Neural cell (in vitro differentiated cells): ENCODE results near the gene LPIN1. TPM values are rescaled to one million over a fixed set of nuclear protein-coding genes. Genes with fewer than 3 reads are reported as not detected.

Experiments used
- H2AFZ ChIP-seq: fragments of 200-600, 300-800 bp; sonication (generic), shearing (Covaris generic); 2 replicates; pipeline ENCODE4 v1.6.0; 2014; ENCODE audit warnings: low read depth, mild to moderate bottlenecking, antibody characterized with exemption, low read length, moderate library complexity
- H3F3A ChIP-seq: fragments of 200-600 bp; shearing (Covaris generic); 2 replicates; pipeline ENCODE4 v1.6.1; 2016; ENCODE audit warnings: mild to moderate bottlenecking, moderate library complexity, mixed read lengths, antibody characterized with exemption, low read length; ENCODE audit not compliant: insufficient read depth, poor library complexity, severe bottlenecking
- H3K27ac ChIP-seq: fragments of 200-600, 300-800 bp; sonication (generic), shearing (Covaris generic); 2 replicates; pipeline ENCODE4 v1.5.1; 2014; ENCODE audit warnings: mild to moderate bottlenecking, low read length, moderate library complexity
- H3K27me3 ChIP-seq: fragments of 300-800, 200-600 bp; sonication (generic), shearing (Covaris generic); 2 replicates; pipeline ENCODE4 v1.6.0; 2014; ENCODE audit warnings: mild to moderate bottlenecking, low read depth, low read length, moderate library complexity; ENCODE audit not compliant: insufficient read depth
- H3K36me3 ChIP-seq: fragments of 300-800, 200-600 bp; sonication (generic), shearing (Covaris generic); 2 replicates; pipeline ENCODE4 v1.5.1; 2014; ENCODE audit warnings: mild to moderate bottlenecking, antibody characterized with exemption, low read length, moderate library complexity; ENCODE audit not compliant: insufficient read depth
- H3K4me2 ChIP-seq: fragments of 300-800, 200-600 bp; sonication (generic), shearing (Covaris generic); 2 replicates; pipeline ENCODE4 v1.6.0; 2014; ENCODE audit warnings: mild to moderate bottlenecking, low read length
- H3K4me3 ChIP-seq: fragments of 300-800, 200-600 bp; sonication (generic), shearing (Covaris generic); 2 replicates; pipeline ENCODE4 v1.5.1; 2014; ENCODE audit warnings: mild to moderate bottlenecking, low read length, moderate library complexity
- H3K79me2 ChIP-seq: fragments of 200-600 bp; shearing (Covaris generic); replicated peaks from 2 replicates; pipeline ENCODE4 v1.6.0; 2014; ENCODE audit warnings: mild to moderate bottlenecking, low read length, moderate library complexity; ENCODE audit not compliant: insufficient read depth
- H3K9ac ChIP-seq: fragments of 300-800, 200-600 bp; sonication (generic), shearing (Covaris generic); 2 replicates; pipeline ENCODE4 v1.6.1; 2016; ENCODE audit warnings: mild to moderate bottlenecking, low read length, mixed read lengths
- H3K9me2 ChIP-seq: fragments of 200-600 bp; shearing (Covaris generic); 2 replicates; pipeline ENCODE4 v1.6.1; 2016; ENCODE audit warnings: mild to moderate bottlenecking, low read length, mixed read lengths; ENCODE audit not compliant: insufficient read depth
- H3K9me3 ChIP-seq: fragments of 200-600, 300-800 bp; sonication (generic), shearing (Covaris generic); 2 replicates; pipeline ENCODE4 v1.6.1; 2016; ENCODE audit warnings: mild to moderate bottlenecking, mixed run types, low read length, moderate library complexity, mixed read lengths
- H4K20me1 ChIP-seq: fragments of 200-600 bp; shearing (Covaris generic); 2 replicates; pipeline ENCODE4 v1.6.1; 2016; ENCODE audit warnings: mild to moderate bottlenecking, mixed run types; ENCODE audit not compliant: insufficient read depth
- EP300 ChIP-seq: fragments of 450-650 bp; conservative IDR thresholded peaks from 2 replicates; pipeline ENCODE4 v1.6.1; 2014; ENCODE audit warnings: antibody characterized with exemption, mild to moderate bottlenecking, moderate library complexity; ENCODE audit not compliant: poor library complexity, severe bottlenecking
- EZH2 ChIP-seq: fragments of 200-600, 300-800 bp; shearing (Covaris generic), sonication (generic); IDR thresholded peaks from 2 replicates; pipeline ENCODE4 v1.6.1; 2014; ENCODE audit warnings: antibody characterized with exemption, low read length, borderline replicate concordance, mild to moderate bottlenecking; ENCODE audit not compliant: insufficient read depth, poor library complexity, severe bottlenecking
- MXI1 ChIP-seq: fragments of 450-650 bp; conservative IDR thresholded peaks from 2 replicates; pipeline ENCODE4 v1.6.1; 2014; ENCODE audit warnings: antibody characterized with exemption, mild to moderate bottlenecking; ENCODE audit not compliant: poor library complexity, severe bottlenecking
- POLR2AphosphoS5 ChIP-seq: IDR thresholded peaks from 2 replicates; pipeline ENCODE4 v1.6.1; 2012
- RAD21 ChIP-seq: fragments of 450-650 bp; conservative IDR thresholded peaks from 2 replicates; pipeline ENCODE4 v1.6.1; 2014; ENCODE audit warnings: antibody characterized with exemption, mild to moderate bottlenecking, moderate library complexity
- REST ChIP-seq: IDR thresholded peaks from 2 replicates; pipeline ENCODE4 v1.6.1; 2012; ENCODE audit warnings: borderline replicate concordance
- SMC3 ChIP-seq: fragments of 450-650 bp; conservative IDR thresholded peaks from 2 replicates; pipeline ENCODE4 v1.6.1; 2014; ENCODE audit warnings: antibody characterized with exemption, mild to moderate bottlenecking, moderate library complexity; ENCODE audit not compliant: poor library complexity
- TAF1 ChIP-seq: IDR thresholded peaks from 2 replicates; pipeline ENCODE4 v1.6.1; 2012; ENCODE audit warnings: low read depth
- polyA plus RNA-seq: library from polyadenylated mRNA; depleted of rRNA; stranded (reverse); fragments of >200 nt; gene quantifications from 2 replicates; pipeline ENCODE4 v1.2.3, GENCODE V29; 2014
- TF ChIP-seq, protein P1 (sequence below): fragments of 450-650 bp; IDR thresholded peaks from 2 replicates; pipeline ENCODE4 v1.5.1; 2014; ENCODE audit warnings: antibody characterized with exemption, mild to moderate bottlenecking, moderate library complexity; ENCODE audit not compliant: poor library complexity, severe bottlenecking

Gene LPIN1
- polyA plus RNA-seq, 1 donor from 2014 or later: 47.5 TPM

DNA sequence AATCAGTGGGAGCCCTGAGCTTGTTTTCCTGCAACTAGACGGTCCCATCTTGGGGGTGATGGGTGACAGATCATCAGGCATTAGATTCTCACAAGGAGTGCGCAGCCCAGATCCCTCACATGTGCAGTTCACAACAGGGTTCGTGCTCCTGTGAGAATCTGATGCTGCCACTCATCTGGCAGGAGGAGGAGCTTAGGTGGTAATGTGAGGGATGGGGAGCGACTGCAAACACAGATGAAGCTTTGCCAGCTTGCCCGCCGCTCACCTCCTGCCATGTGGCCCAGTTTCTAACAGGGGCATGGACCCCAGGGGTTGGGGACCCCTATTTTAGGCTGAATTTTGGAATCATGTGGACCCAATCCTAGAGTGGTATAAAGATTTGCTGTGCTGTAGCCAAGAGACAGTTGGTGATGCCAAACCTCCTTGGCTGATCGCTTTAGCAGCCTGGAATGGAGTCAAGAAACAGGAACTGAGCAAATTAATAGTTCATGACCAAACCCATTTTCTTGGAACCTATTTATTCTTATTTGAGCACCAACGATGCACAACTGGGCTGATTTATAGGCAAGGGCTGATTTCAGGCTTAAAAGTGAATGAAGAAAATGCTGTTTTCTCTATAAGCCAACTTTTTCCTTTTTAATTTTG, 25.7 kb downstream of the LPIN1 start:
- no peaks in the 10 kb centered on the region for H3K9me3 ChIP-seq
- H3K79me2 ChIP-seq: no peaks in the 10 kb centered on the region
- H3K4me3 ChIP-seq: no peak overlapping the region
- no peaks in the 10 kb centered on the region for H3K27me3 ChIP-seq
- H3K9me2 ChIP-seq: no peaks in the 10 kb centered on the region
- H3K9ac ChIP-seq: no peak overlapping the region
- no peak for TF ChIP-seq REST
- TF ChIP-seq, protein P1, sequence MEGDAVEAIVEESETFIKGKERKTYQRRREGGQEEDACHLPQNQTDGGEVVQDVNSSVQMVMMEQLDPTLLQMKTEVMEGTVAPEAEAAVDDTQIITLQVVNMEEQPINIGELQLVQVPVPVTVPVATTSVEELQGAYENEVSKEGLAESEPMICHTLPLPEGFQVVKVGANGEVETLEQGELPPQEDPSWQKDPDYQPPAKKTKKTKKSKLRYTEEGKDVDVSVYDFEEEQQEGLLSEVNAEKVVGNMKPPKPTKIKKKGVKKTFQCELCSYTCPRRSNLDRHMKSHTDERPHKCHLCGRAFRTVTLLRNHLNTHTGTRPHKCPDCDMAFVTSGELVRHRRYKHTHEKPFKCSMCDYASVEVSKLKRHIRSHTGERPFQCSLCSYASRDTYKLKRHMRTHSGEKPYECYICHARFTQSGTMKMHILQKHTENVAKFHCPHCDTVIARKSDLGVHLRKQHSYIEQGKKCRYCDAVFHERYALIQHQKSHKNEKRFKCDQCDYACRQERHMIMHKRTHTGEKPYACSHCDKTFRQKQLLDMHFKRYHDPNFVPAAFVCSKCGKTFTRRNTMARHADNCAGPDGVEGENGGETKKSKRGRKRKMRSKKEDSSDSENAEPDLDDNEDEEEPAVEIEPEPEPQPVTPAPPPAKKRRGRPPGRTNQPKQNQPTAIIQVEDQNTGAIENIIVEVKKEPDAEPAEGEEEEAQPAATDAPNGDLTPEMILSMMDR: no peak
- TF ChIP-seq POLR2AphosphoS5: no peak
- no peak for TF ChIP-seq EP300
- TF ChIP-seq MXI1: no peak
- TF ChIP-seq RAD21: no peak
- no peak for TF ChIP-seq TAF1
- TF ChIP-seq EZH2: no peak
- TF ChIP-seq SMC3: no peak
- H3F3A ChIP-seq: no peaks in the 10 kb centered on the region
- H3K27ac ChIP-seq: no peak overlapping the region
- H4K20me1 ChIP-seq: no peaks in the 10 kb centered on the region
- H3K36me3 ChIP-seq: peaks cover 27% of the 10 kb centered on the region
- no peak overlapping the region for H2AFZ ChIP-seq
- no peak overlapping the region for H3K4me2 ChIP-seq

DNA sequence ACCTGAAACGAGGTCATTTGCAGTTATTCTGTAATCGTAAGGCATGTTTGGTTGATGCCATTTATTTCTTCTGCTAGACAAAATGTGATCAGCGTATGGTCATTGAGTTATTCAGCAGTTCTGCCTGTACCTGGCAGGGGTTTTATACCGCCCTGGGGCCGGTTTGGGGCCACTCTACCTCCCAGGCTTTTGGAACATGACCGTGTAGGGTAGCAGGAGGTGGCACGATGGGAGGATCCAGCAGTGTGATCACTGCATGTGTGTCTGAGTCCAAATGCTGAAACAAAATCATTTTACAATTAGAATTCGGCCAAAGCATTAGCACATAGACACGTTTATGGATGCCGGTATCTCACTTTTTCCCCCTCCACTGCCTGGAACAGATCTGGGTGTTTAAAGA, 26.7 kb downstream of the LPIN1 start:
- Histone ChIP-seq H3K79me2 (no peaks in the 10 kb centered on the region), H3K9me2 (no peaks in the 10 kb centered on the region), H3K9ac (no peak overlapping the region), H3K4me3 (no peak overlapping the region), H3K9me3 (no peaks in the 10 kb centered on the region), H3K27me3 (no peaks in the 10 kb centered on the region), H3K27ac (no peak overlapping the region), H4K20me1 (no peaks in the 10 kb centered on the region), H3K4me2 (no peak overlapping the region), H3K36me3 (peaks cover 24% of the 10 kb centered on the region), H3F3A (no peaks in the 10 kb centered on the region), H2AFZ (no peak overlapping the region)
- TF ChIP-seq EP300: no peak
- TF ChIP-seq TAF1: no peak
- TF ChIP-seq EZH2: no peak
- TF ChIP-seq SMC3: no peak
- TF ChIP-seq, protein P1: no peak
- TF ChIP-seq POLR2AphosphoS5: no peak
- no peak for TF ChIP-seq RAD21
- TF ChIP-seq REST: no peak
- no peak for TF ChIP-seq MXI1
